ENCODE measurements around the gene RB1.
"Not testable (repeated sequence)": the region's sequence is repeated elsewhere in the genome, so short reads cannot be mapped to it uniquely, and the experiment has no call there.

RB1 gene

GRCh38 chr13:48411841-48412531, 108.4 kb downstream of the RB1 start:
- peak in 2 of 5 donors; percentile 25 to 64 for DNase-seq

DNA sequence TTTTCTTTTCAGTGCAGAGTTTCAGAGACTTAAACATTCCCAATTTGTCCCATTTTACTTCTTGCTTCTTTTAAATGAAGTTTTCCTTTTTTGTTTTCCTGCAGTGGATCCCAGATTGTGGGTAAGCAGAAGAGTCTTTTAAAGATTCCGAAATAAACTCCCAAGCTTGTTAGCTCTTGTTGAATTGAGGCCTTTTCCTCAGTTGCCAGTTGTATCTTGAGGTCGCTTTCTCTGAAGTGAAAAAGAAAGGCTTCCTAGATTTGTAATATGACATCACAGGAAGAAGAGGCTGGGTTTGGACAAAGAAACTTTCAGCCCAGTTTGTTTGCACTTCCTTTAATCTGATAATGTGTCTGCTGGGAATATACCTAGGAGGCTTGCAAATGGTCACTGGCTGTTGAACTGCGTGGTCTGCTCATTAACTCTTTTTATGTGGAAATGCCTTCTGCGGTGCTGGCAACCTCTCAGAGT, 109.4 kb downstream of the RB1 start, which contains the start of gene LPAR6:
LPAR6 (minus strand) TSS at position 233 of the 471 bp plus-strand sequence. CDS start 690 bp downstream, outside the sequence.
- DNase-seq, result peak in 2 of 5 donors; percentile 19 to 71

DNA sequence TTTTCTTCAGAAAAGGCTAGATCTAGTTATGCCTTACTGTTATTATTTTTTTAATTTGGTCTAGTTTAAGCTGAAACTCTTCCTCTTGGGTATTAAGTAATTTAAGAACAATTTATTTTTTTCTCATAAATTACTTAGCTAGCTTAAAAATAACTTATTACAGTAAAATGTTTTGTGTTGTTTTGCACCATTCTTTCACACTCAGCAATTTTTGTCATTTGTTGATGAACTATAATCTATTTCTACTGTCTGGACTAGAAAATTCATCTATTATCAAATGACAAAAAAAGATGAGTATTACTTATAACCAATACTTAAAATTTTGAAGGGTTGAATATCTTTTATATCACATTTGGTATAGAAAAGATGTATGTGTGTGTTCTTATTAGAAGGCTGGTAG, 111.0 kb downstream of the RB1 start:
- no peak for DNase-seq

- no peak for DNase-seq
Measured at GRCh38 chr13:48415516-48415915, 112.0 kb downstream of the RB1 start.

DNA sequence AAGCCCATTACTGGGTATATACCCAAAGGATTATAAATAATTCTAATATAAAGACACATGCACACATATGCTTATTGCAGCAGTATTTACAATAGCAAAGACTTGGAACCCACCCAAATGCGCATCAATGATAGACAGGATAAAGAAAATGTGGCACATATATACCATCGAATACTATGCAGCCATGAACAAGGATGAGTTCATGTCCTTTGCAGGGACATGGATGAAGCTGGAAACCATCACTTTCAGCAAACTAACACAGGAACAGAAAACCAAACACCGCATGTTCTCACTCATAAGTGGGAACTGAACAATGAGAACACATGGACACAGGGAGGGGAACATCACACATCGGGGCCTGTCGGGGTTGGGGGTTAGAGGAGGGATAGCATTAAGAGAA, 118.5 kb downstream of the RB1 start:
- not testable (repeated sequence) for DNase-seq

GRCh38 chr13:48424212-48424611, 120.7 kb downstream of the RB1 start:
- DNase-seq, result no peak

GRCh38 chr13:48426052-48426451, 122.5 kb downstream of the RB1 start:
- no peak for DNase-seq

- DNase-seq, result not testable (repeated sequence)
Measured at GRCh38 chr13:48426755-48427298, 123.3 kb downstream of the RB1 start.

DNA sequence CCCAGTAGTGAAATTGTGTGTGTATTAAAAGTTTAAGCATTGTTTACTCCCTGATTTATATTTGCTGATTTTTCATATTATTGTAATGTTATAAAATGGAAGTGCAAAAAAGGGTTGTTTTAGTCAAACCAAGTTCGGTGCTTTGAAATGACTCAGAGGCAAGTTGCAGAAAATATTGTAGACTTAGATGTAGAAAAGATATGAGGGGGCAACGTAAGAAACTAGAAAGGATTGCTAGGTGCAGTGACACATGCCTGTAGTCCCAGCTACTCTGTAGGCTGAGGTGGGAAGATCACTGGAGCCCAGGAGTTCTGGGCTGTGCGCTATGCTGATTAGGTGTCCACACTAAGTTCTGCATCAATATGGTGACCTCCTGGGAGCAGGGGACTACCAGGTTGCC, 125.5 kb downstream of the RB1 start:
- no peak for DNase-seq

GRCh38 chr13:48429886-48430285, 126.3 kb downstream of the RB1 start:
- DNase-seq, result no peak

- DNase-seq, result no peak
Measured at GRCh38 chr13:48431431-48431830, 127.9 kb downstream of the RB1 start.

GRCh38 chr13:48431987-48432615, 128.6 kb downstream of the RB1 start:
- no peak for DNase-seq

DNA sequence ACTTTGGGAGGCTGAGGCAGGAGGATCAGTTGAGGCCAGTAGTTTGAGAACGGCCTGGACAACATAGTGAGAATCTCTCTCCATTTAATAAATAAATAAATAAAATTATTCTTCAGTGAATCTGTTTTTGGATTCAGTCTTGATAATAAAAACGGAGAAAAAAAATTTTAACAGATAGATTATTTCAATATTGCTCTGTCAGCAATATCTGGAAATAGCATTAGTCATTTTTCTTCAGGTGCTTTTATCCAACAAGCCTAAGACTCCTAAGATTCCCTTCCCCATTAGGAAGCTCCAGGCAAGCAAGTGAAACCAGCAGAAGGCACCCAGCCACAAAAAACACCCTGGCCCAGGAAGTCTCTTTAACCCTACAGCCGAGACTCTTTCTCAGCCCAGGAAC, 130.6 kb downstream of the RB1 start:
- DNase-seq, result no peak

DNA sequence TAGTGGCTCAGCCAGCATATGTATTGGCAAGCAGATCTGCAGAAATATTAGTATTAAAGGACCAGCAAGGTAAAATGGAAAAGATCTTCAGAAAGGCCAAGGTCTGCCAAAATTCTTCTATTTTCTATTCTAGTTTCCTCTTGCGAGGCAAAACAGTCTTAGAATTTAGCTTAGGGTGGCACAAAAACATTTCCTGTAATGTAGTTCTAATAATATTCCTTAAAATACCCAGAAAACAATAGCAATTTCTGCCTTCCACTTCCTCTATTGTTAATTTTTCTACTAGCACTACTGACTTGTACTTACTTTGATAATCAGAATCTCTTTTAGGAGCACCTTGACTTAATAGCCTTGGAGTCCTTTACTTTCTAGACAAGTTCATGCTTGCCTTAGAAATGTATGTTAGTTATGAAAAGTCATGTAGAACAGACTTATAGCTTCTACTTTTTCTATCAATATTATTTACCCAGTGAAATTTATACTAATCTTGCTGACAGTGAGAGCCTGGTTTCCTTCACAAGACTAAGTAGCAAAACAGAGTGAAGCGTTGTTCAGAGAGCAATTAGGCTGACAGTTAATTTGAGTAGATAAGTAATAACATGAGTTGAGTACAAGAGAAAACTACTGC, 133.2 kb downstream of the RB1 start:
- DNase-seq, result peak in 1 of 5 donors; percentile 35

- no peak for DNase-seq
Measured at GRCh38 chr13:48437371-48437770, 133.8 kb downstream of the RB1 start.

DNA sequence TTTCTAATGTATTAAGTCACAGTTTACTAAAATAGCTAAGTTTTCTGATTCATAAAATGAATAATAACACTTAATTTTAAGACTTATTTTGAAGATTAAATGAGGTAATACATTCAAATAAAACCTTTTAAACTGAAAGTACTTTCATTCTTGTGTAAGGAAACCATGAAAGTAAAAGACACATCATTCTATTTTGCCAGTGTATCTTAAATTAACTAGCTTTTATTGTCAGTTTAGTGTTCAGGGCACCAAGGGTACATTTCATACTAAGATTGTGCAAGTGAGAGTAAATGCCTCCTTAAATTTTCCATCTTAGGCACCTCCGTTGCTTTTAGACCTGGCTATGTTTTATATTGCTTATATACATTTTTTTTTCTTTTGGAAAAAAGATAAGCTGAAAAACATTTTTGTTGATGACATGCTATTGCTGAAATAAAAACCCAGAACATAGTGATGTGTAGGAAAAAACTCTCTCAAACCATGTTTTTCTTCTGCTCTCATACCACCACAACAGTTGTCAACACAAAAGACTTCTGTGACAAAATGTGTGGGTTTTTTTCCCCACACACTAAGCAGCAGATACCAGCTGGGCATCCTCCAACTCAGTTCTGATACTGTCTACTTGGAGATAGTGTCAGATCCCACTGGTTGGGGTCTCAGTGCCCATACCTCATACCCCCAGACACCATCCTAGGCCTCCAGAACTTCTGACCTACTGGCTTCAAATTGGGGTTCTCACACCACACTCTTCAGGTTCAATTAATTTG, 140.1 kb downstream of the RB1 start:
- DNase-seq, result peak in 1 of 5 donors; percentile 41

- DNase-seq, result no peak
Measured at GRCh38 chr13:48446464-48446863, 142.9 kb downstream of the RB1 start.

DNA sequence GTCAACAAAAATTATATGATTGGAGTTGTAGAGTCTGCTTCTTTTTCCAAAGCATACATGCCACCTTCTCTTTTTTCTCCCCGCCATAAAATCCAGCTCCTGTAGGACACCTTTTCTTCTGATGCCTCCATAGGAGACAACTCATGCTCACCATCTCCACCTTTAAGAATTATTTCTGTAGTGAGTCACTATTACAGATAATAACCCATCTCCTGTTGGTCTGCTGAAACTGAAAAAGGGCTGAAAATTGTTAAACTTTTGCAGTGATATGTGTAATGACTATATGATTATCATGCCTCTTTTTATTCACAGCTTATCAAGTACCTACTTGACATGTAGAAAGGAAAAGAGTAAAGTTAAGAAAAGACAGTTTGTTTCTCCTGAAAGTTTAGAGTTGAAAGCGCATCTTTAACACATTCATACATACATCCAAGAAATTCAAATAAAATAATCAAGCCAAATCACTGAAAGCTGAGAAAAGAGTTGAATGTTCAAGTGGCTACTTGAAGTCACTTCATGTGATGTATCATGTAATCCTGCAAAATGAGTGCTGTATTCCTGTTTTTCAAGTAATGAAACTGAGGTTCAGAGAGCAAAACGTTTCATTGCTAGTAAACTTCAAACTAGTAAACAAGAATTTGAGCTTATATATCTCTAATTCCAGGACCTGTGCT, 144.9 kb downstream of the RB1 start:
- DNase-seq, result no peak

DNA sequence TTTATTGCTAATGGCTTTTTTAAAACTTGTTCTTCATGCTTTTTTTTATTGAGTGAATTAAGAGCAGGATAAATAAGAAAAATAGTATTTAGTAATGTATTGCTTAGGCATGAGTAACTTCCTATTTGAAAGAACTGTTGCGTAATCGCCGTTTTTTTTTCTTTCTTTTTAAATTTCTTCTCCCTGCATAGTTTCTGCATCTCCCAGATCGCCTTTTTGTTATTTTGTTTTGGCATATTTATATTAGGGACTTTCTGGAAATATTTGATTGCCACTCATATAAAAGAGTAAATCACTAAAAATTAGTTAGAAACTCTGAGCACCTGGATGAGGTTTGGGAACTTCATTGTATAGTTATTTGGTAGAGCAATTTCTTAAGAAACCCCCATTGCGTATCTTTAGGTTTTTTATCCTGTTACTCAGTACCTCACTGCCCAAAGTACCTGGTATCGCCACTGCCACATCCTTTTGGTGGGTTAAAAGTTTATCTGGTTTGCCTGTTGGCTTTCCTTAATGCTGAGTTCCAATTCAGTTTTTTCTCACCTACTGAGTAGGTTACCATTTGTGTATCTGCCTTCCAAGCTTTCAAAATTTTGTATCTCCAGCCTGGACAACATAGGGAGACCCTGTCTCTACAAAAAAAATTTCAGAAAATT, 145.5 kb downstream of the RB1 start:
- peak in 1 of 5 donors; percentile 42 for DNase-seq

DNA sequence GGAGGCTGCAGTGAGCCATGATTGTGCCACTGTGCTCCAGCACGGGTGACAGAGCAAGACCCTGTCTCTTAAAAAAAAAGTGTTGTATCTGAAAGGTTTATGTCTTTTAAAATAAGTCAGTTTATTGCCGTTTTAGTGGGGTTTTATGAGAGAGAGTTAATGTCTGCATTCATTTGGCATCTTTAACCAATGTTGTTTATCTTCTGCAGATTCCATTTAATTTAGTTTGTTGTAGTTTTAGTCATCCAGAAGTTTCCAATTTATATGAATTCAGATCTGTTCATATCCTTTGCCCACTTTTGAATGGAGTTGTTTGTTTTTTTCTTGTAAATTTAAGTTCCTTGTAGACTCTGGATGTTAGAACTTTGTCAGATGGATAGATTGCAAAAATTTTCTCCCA, 146.1 kb downstream of the RB1 start:
- DNase-seq, result no peak

DNA sequence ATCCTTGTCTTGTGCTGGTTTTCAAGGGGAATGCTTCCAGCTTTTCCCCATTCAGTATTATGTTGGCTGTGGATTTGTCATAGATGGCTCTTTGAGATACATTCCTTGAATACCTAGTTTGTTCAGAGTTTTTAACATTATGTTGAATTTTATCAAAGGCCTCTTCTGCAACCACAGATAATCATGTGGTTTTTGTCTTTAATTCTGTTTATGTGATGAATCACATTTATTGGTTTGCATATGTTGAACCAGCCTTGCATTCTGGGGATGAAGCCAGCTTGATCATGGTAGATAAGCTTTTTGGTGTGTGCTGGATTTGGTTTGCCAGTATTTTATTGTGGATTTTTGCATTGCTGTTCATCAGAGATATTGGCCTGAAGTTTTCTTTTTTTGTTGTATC, 147.6 kb downstream of the RB1 start:
- DNase-seq, result not testable (repeated sequence)

GRCh38 chr13:48456546-48456945, 153.0 kb downstream of the RB1 start:
- no peak for DNase-seq
